Muscle of back (tissue), 11 donors: Measurements from ENCODE around the gene ZMIZ1. TPM values are rescaled to one million over a fixed set of nuclear protein-coding genes. Genes with fewer than 3 reads are reported as not detected.
"Not testable (repeated sequence)": the region's sequence is repeated elsewhere in the genome, so short reads cannot be mapped to it uniquely, and the experiment has no call there.

Experiments
- DNase-seq, 3 donors: peaks; one replicate each; pipeline versions ENCODE4 v3.0.0 to v3.0.0-alpha.2; 2013
- polyA plus RNA-seq, 10 donors: library from polyadenylated mRNA; unstranded; fragments of 120-200 nt; gene quantifications; one replicate each; pipeline ENCODE4 v1.2.1, GENCODE V29; 2013; ENCODE audit not compliant: insufficient read length in 10 of 10

Gene ZMIZ1
- polyA plus RNA-seq, 10 donors: 27.1 to 52.0 (median 35.3) TPM

GRCh38 chr10:79320820-79321493 is 252.2 kb downstream of the ZMIZ1 start:
- peak in 1 of 3 donors; percentile 56 for DNase-seq

- no peak for DNase-seq
These were observed 252.7 kb downstream of the ZMIZ1 start for GRCh38 chr10:79321494-79321882.

- DNase-seq: no peak
These were observed 253.2 kb downstream of the ZMIZ1 start for GRCh38 chr10:79321951-79322350.

- DNase-seq: peak in 2 of 3 donors; percentile 63 to 88
These were observed 254.1 kb downstream of the ZMIZ1 start for GRCh38 chr10:79322616-79323543.

GRCh38 chr10:79323602-79324001 is 254.8 kb downstream of the ZMIZ1 start:
- DNase-seq: no peak

- DNase-seq: no peak
These were observed 255.4 kb downstream of the ZMIZ1 start for GRCh38 chr10:79324032-79324695.

- DNase-seq: no peak
These were observed 257.8 kb downstream of the ZMIZ1 start for GRCh38 chr10:79326361-79327089.

- DNase-seq: no peak
These were observed 258.3 kb downstream of the ZMIZ1 start for GRCh38 chr10:79327090-79327457.

GRCh38 chr10:79328147-79328701 is 259.5 kb downstream of the ZMIZ1 start:
- DNase-seq: no peak

DNA sequence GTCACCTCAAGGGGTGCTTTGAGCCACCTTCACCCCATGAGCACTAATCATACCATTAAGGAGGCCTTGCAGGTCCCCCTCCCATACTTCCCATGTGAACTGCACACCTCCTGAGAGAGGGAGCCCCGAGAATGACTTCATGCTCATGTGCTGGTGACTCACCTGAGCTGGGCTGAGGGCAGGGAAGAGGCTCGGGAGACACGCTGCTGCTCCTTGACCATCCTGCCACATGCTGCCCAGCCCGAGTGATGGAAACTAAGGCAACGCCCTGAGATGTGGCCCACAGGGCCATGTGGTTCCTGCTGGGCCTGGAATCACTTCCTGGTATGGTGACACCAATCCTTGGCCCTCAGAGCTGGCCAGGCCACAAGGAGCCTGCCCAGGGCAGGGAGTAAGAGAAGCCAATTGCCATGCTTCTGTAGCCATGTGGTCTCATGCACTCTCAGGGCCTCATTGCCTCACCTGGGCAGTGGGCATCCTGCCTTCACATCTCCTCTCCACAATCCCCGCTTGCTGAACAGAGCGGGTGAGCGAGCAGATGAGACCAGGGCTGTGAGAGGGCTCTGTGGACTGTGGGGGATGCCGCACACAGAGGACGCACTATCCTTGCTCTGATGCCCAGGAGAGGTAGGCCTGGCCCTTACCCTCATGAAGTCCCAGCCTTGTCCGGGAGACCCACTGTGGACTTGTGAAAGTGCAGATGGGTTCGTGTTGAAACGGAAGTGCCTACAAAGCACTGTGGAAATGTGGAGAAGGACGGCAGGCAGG is 260.2 kb downstream of the ZMIZ1 start:
- DNase-seq: no peak

- no peak for DNase-seq
These were observed 260.8 kb downstream of the ZMIZ1 start for GRCh38 chr10:79329529-79329928.

DNA sequence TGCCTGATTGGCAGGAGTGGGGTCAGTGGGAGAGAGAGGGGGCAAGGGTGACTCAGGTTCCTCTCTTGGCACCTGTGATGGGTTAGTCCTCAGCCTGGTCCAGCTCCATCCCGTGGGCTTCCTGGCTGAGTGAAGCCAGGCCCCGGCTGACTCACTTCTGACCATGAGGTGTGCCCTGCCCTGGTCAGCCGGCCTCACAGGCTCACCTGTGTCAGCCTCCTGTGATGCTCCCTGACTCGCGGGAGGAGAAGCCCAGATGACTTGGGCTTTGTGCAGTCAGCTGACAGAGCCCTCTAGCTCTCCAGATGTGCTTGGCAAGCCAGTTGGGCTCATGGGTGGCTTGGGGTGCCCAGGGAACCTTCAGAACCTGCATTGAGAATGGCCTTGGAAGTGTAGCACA is 262.5 kb downstream of the ZMIZ1 start:
- no peak for DNase-seq

DNA sequence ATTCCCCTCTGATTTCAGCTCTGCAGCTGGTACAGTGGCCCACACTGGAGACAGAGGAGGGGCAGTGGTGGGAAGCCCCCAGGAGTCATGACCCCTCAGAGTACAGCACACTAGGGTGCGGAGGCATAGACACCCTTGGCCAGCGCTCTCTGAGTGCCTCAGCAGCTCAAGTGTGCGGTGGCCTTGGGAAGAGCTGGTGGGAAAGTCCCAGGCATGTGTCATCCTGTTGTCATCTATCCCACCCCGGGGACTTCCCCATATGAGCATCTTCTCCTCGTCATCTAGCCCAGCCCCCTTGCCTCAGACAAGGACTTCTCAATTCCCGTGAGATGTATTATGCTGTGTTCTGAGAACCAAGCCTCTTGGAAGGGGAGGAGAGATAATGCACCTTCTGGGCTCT is 262.9 kb downstream of the ZMIZ1 start:
- DNase-seq: peak in 2 of 3 donors; percentile 49 to 67

GRCh38 chr10:79332610-79333315 is 264.0 kb downstream of the ZMIZ1 start:
- DNase-seq: not testable (repeated sequence)

GRCh38 chr10:79333513-79333912 is 264.7 kb downstream of the ZMIZ1 start:
- DNase-seq: peak in 1 of 3 donors; percentile 53

- DNase-seq: no peak
These were observed 265.8 kb downstream of the ZMIZ1 start for GRCh38 chr10:79334573-79334972.

DNA sequence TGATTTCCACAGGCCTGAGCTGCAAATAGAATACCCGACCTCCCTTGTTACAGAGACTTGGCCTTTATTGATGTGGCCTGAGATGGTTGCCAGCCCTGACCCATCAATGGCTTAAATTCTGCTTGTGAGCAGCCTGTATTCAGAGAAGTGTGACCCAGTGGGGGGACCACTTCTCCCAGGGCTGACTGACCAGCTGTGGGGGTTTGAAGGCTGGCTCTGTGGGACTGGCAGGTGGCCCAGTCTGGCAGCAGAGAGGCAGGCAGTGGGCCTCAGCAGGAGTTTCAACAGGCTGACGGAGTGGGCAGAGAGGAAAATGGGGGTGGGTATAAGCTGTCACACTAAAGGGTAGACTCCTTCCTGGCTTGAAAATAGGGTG is 266.3 kb downstream of the ZMIZ1 start:
- no peak for DNase-seq

GRCh38 chr10:79335470-79336235 is 266.9 kb downstream of the ZMIZ1 start:
- no peak for DNase-seq

GRCh38 chr10:79336276-79336675 is 267.5 kb downstream of the ZMIZ1 start:
- DNase-seq: no peak
